GM12878 (cell line): ENCODE results near the gene MEAK7. TPM values are rescaled to one million over a fixed set of nuclear protein-coding genes. Genes with fewer than 3 reads are reported as not detected.

ENCODE experiments used
- BACH1 ChIP-seq: fragments of 450-650 bp; IDR thresholded peaks from 2 replicates; pipeline ENCODE4 v1.6.1; 2017; ENCODE audit warnings: mild to moderate bottlenecking, borderline replicate concordance
- BRCA1 ChIP-seq: IDR thresholded peaks from 2 replicates; pipeline ENCODE4 v1.6.1; 2011; ENCODE audit warnings: low read depth, low read length, improper control_type of control experiment
- CBX3 ChIP-seq: fragments of 200-600 bp; sonication (generic); IDR thresholded peaks from 2 replicates; pipeline ENCODE4 v1.6.1; 2016; ENCODE audit warnings: low read depth, borderline replicate concordance
- CBX5 ChIP-seq: sonication (generic); IDR thresholded peaks from 2 replicates; pipeline ENCODE4 v1.6.1; 2016; ENCODE audit warnings: low read depth, moderate library complexity, mild to moderate bottlenecking, inconsistent platforms
- CHD1 ChIP-seq: IDR thresholded peaks from 2 replicates; pipeline ENCODE4 v1.6.1; 2012; ENCODE audit warnings: low read depth, low read length, improper control_type of control experiment
- E2F8 ChIP-seq: fragments of 450-650 bp; IDR thresholded peaks from 2 replicates; pipeline ENCODE4 v1.6.1; 2018; ENCODE audit warnings: mild to moderate bottlenecking, low read depth, moderate library complexity; ENCODE audit not compliant: partially characterized antibody
- EGR1 ChIP-seq, 2 experiments: IDR thresholded peaks; 1 replicate in 1 of 2; 2 replicates in 1 of 2; pipeline ENCODE4 v1.6.1; 2011 to 2012; ENCODE audit warnings: low read depth in 2 of 2, low read length in 2 of 2, borderline replicate concordance in 1 of 2, mild to moderate bottlenecking in 1 of 2, moderate library complexity in 1 of 2
- EP300 ChIP-seq, 2 experiments: fragments of 150-350 bp in 1 of 2; IDR thresholded peaks; 2 replicates each; pipeline ENCODE4 v1.6.1; 2011 to 2012; ENCODE audit warnings: low read depth in 2 of 2, low read length in 2 of 2, borderline replicate concordance in 1 of 2, improper control_type of control experiment in 1 of 2, inconsistent platforms in 1 of 2; ENCODE audit not compliant: control insufficient read depth in 1 of 2
- FOXM1 ChIP-seq: IDR thresholded peaks from 2 replicates; pipeline ENCODE4 v1.6.1; 2012; ENCODE audit warnings: low read depth, mild to moderate bottlenecking, inconsistent platforms, low read length, moderate library complexity
- GABPA ChIP-seq: IDR thresholded peaks from 2 replicates; pipeline ENCODE4 v1.6.1; 2014; ENCODE audit warnings: antibody characterized with exemption, low read depth, mild to moderate bottlenecking, inconsistent platforms
- HSF1 ChIP-seq: fragments of 150-350 bp; IDR thresholded peaks from 2 replicates; pipeline ENCODE4 v1.6.1; 2014; ENCODE audit warnings: mild to moderate bottlenecking, low read depth, low read length
- KLF5 ChIP-seq: fragments of 450-650 bp; IDR thresholded peaks from 2 replicates; pipeline ENCODE4 v1.6.1; 2014; ENCODE audit warnings: mild to moderate bottlenecking; ENCODE audit not compliant: partially characterized antibody
- LARP7 ChIP-seq: fragments of 450-650 bp; IDR thresholded peaks from 2 replicates; pipeline ENCODE4 v1.6.1; 2017; ENCODE audit warnings: mild to moderate bottlenecking
- NFXL1 ChIP-seq: fragments of 450-650 bp; IDR thresholded peaks from 2 replicates; pipeline ENCODE4 v1.6.1; 2017; ENCODE audit warnings: antibody characterized with exemption, mild to moderate bottlenecking, borderline replicate concordance
- NR2C2 ChIP-seq: IDR thresholded peaks from 2 replicates; pipeline ENCODE4 v1.6.1; 2011; ENCODE audit warnings: borderline replicate concordance, low read depth; ENCODE audit not compliant: control insufficient read depth, insufficient read length
- PAX8 ChIP-seq: fragments of 450-650 bp; IDR thresholded peaks from 2 replicates; pipeline ENCODE4 v1.6.1; 2017; ENCODE audit warnings: mild to moderate bottlenecking, moderate library complexity
- PKNOX1 ChIP-seq: fragments of 450-650 bp; IDR thresholded peaks from 2 replicates; pipeline ENCODE4 v1.6.1; 2016; ENCODE audit warnings: mild to moderate bottlenecking
- RFX5 ChIP-seq: IDR thresholded peaks from 2 replicates; pipeline ENCODE4 v1.6.1; 2011; ENCODE audit warnings: low read depth, low read length, improper control_type of control experiment
- SRF ChIP-seq, 2 experiments: IDR thresholded peaks; 2 replicates each; pipeline ENCODE4 v1.6.1; 2011; ENCODE audit warnings: low read depth in 2 of 2, low read length in 2 of 2, mild to moderate bottlenecking in 1 of 2, moderate library complexity in 1 of 2
- ZNF592 ChIP-seq: fragments of 450-650 bp; IDR thresholded peaks from 2 replicates; pipeline ENCODE4 v1.6.1; 2017; ENCODE audit warnings: mild to moderate bottlenecking, moderate library complexity
- polyA plus RNA-seq, 11 experiments: library from polyadenylated mRNA; depleted of rRNA in 4 of 11; unstranded in 6 of 11; stranded (reverse) in 5 of 11; fragments of >200 nt; fragmentation: Nextera tagmentation in 4 of 11; fragmentation: Illumina TruSeq in 1 of 11; extraction: Ambion mirVana in 4 of 11; extraction: Trizol in 1 of 11; gene quantifications; 1 replicate in 1 of 11; 2 replicates in 10 of 11; pipeline versions ENCODE4 v1.2.1 to v1.2.3, GENCODE V29; 2011 to 2016; ENCODE audit warnings: inconsistent platforms in 2 of 11, missing spikeins in 2 of 11, low read depth in 1 of 11
- total RNA-seq, 4 experiments: library from RNA; depleted of rRNA in 3 of 4; stranded (reverse); fragments of >200 nt in 3 of 4; fragmentation: Illumina TruSeq in 1 of 4; extraction: Trizol in 1 of 4; gene quantifications; 2 replicates each; pipeline versions ENCODE4 v1.2.1 to v1.2.3, GENCODE V29; 2013 to 2021

Gene MEAK7
- total and polyA plus RNA-seq, 10 of the 15 experiments (the other 5 are each of a cell fraction or from before 2014, with no cell fraction given) = 1.4 to 11.9 (median 6.4) TPM

GRCh38 chr16:84504420-84505248 lies at the start of gene MEAK7 (continued):
- TF ChIP-seq E2F8 (no peak), CHD1 (no peak), HSF1 (no peak), ZNF592 (no peak), CBX5 (no peak), NR2C2 (no peak), SRF (IDR thresholded peaks at IDR 0.05; ENCODE audit: low read depth in 2 of 2, low read length in 2 of 2) (no peak), KLF5 (no peak), PAX8 (no peak), GABPA (no peak), LARP7 (peak; percentile 47), BRCA1 (no peak), RFX5 (no peak), EP300 (IDR thresholded peaks at IDR 0.05; ENCODE audit: borderline replicate concordance in 1 of 2, control insufficient read depth in 1 of 2, low read depth in 2 of 2, low read length in 2 of 2) (no peak), PKNOX1 (peak; percentile 100), BACH1 (no peak; the same call in 1 of the 2 replicates), EGR1 (IDR thresholded peaks at IDR 0.05; ENCODE audit: borderline replicate concordance in 1 of 2, low read depth in 2 of 2, low read length in 2 of 2) (peak in 1 of 2 experiments; percentile 75; a peak in 1 of 3 replicates), NFXL1 (no peak), FOXM1 (no peak), CBX3 (no peak)
